ENCODE results near the gene POU2AF1. TPM values are rescaled to one million over a fixed set of nuclear protein-coding genes. Genes with fewer than 3 reads are reported as not detected.

The POU2AF1 gene
- total RNA-seq, 1 experiment from 2014 or later = not detected

- H3K27me3 ChIP-seq = no peaks in the 10 kb centered on the region
- no peaks in the 10 kb centered on the region for H3K9me3 ChIP-seq (replicated peaks)
- H3K4me3 ChIP-seq = no peak overlapping the region
- DNase-seq = no peak
- H3K27ac ChIP-seq = no peak overlapping the region
- H3K36me3 ChIP-seq = no peaks in the 10 kb centered on the region
- H3K4me1 ChIP-seq = no peaks in the 10 kb centered on the region
Measured at GRCh38 chr11:111386611-111387150, 7.6 kb upstream of the POU2AF1 start.

GRCh38 chr11:111384494-111384893, 5.4 kb upstream of the POU2AF1 start:
- H3K27ac ChIP-seq = no peak overlapping the region
- H3K4me1 ChIP-seq = no peaks in the 10 kb centered on the region
- no peak for DNase-seq
- H3K4me3 ChIP-seq = no peak overlapping the region
- no peaks in the 10 kb centered on the region for H3K36me3 ChIP-seq
- H3K9me3 ChIP-seq (replicated peaks) = no peaks in the 10 kb centered on the region
- H3K27me3 ChIP-seq = no peaks in the 10 kb centered on the region

- no peaks in the 10 kb centered on the region for H3K4me1 ChIP-seq
- DNase-seq = no peak
- H3K36me3 ChIP-seq = no peaks in the 10 kb centered on the region
- no peak overlapping the region for H3K4me3 ChIP-seq
- H3K27me3 ChIP-seq = no peaks in the 10 kb centered on the region
- no peak overlapping the region for H3K27ac ChIP-seq
- no peaks in the 10 kb centered on the region for H3K9me3 ChIP-seq (replicated peaks)
Measured at GRCh38 chr11:111382451-111382850, 3.4 kb upstream of the POU2AF1 start.

GRCh38 chr11:111379602-111380136, 594 bp upstream of the POU2AF1 start:
- no peak overlapping the region for H3K27ac ChIP-seq
- no peaks in the 10 kb centered on the region for H3K9me3 ChIP-seq (replicated peaks)
- H3K36me3 ChIP-seq = no peaks in the 10 kb centered on the region
- H3K27me3 ChIP-seq = no peaks in the 10 kb centered on the region
- H3K4me3 ChIP-seq = no peak overlapping the region
- DNase-seq = no peak
- no peaks in the 10 kb centered on the region for H3K4me1 ChIP-seq

- H3K27ac ChIP-seq = no peak overlapping the region
- no peaks in the 10 kb centered on the region for H3K9me3 ChIP-seq (replicated peaks)
- H3K4me3 ChIP-seq = no peak overlapping the region
- no peaks in the 10 kb centered on the region for H3K27me3 ChIP-seq
- no peaks in the 10 kb centered on the region for H3K36me3 ChIP-seq
- no peak for DNase-seq
- H3K4me1 ChIP-seq = no peaks in the 10 kb centered on the region
Measured at GRCh38 chr11:111378185-111378860, 752 bp downstream of the POU2AF1 start.

- Histone ChIP-seq H3K4me3 (no peak overlapping the region), H3K4me1 (no peaks in the 10 kb centered on the region), H3K27ac (no peak overlapping the region), H3K27me3 (no peaks in the 10 kb centered on the region), H3K36me3 (no peaks in the 10 kb centered on the region), H3K9me3 (replicated peaks) (no peaks in the 10 kb centered on the region)
- no peak for DNase-seq
Measured at GRCh38 chr11:111376181-111376871, 2.7 kb downstream of the POU2AF1 start.

- no peak for DNase-seq
- no peak overlapping the region for H3K4me3 ChIP-seq
- no peaks in the 10 kb centered on the region for H3K9me3 ChIP-seq (replicated peaks)
- no peaks in the 10 kb centered on the region for H3K27me3 ChIP-seq
- H3K4me1 ChIP-seq = no peaks in the 10 kb centered on the region
- H3K27ac ChIP-seq = no peak overlapping the region
- no peaks in the 10 kb centered on the region for H3K36me3 ChIP-seq
Measured at GRCh38 chr11:111373590-111373989, 5.5 kb downstream of the POU2AF1 start.

- Histone ChIP-seq H3K27ac (no peak overlapping the region), H3K4me1 (no peaks in the 10 kb centered on the region), H3K36me3 (no peaks in the 10 kb centered on the region), H3K27me3 (no peaks in the 10 kb centered on the region), H3K4me3 (no peak overlapping the region), H3K9me3 (replicated peaks) (no peaks in the 10 kb centered on the region)
- DNase-seq = no peak
Measured at GRCh38 chr11:111372538-111372937, 6.5 kb downstream of the POU2AF1 start.

GRCh38 chr11:111370902-111371578, 8.0 kb downstream of the POU2AF1 start:
- H3K4me1 ChIP-seq = no peaks in the 10 kb centered on the region
- H3K27ac ChIP-seq = no peak overlapping the region
- no peaks in the 10 kb centered on the region for H3K27me3 ChIP-seq
- H3K9me3 ChIP-seq (replicated peaks) = no peaks in the 10 kb centered on the region
- no peaks in the 10 kb centered on the region for H3K36me3 ChIP-seq
- DNase-seq = no peak
- no peak overlapping the region for H3K4me3 ChIP-seq

- Histone ChIP-seq H3K27me3 (no peaks in the 10 kb centered on the region), H3K36me3 (no peaks in the 10 kb centered on the region), H3K4me1 (no peaks in the 10 kb centered on the region), H3K27ac (no peak overlapping the region), H3K9me3 (replicated peaks) (no peaks in the 10 kb centered on the region), H3K4me3 (no peak overlapping the region)
- DNase-seq = no peak
Measured at GRCh38 chr11:111370270-111370901, 8.7 kb downstream of the POU2AF1 start.

GRCh38 chr11:111368285-111368560, 10.9 kb downstream of the POU2AF1 start:
- no peaks in the 10 kb centered on the region for H3K36me3 ChIP-seq
- H3K9me3 ChIP-seq (replicated peaks) = no peaks in the 10 kb centered on the region
- no peaks in the 10 kb centered on the region for H3K27me3 ChIP-seq
- H3K4me1 ChIP-seq = no peaks in the 10 kb centered on the region
- H3K27ac ChIP-seq = no peak overlapping the region
- no peak overlapping the region for H3K4me3 ChIP-seq
- DNase-seq = no peak

GRCh38 chr11:111367411-111368284, 11.4 kb downstream of the POU2AF1 start:
- H3K36me3 ChIP-seq = no peaks in the 10 kb centered on the region
- no peaks in the 10 kb centered on the region for H3K9me3 ChIP-seq (replicated peaks)
- no peak overlapping the region for H3K27ac ChIP-seq
- H3K27me3 ChIP-seq = no peaks in the 10 kb centered on the region
- no peaks in the 10 kb centered on the region for H3K4me1 ChIP-seq
- no peak for DNase-seq
- no peak overlapping the region for H3K4me3 ChIP-seq

GRCh38 chr11:111366560-111367410, 12.3 kb downstream of the POU2AF1 start:
- Histone ChIP-seq H3K27me3 (no peaks in the 10 kb centered on the region), H3K36me3 (no peaks in the 10 kb centered on the region), H3K9me3 (replicated peaks) (no peaks in the 10 kb centered on the region), H3K27ac (no peak overlapping the region), H3K4me1 (no peaks in the 10 kb centered on the region), H3K4me3 (no peak overlapping the region)
- no peak for DNase-seq

All from SJCRH30 (cell line).